Uterus (tissue), 4 donors: ENCODE results near the gene COL5A2. TPM values are rescaled to one million over a fixed set of nuclear protein-coding genes. Genes with fewer than 3 reads are reported as not detected.

ENCODE experiments used
- DNase-seq, 2 donors: peaks; one replicate each; pipeline ENCODE4 v3.0.0-alpha.2; 2019 to 2020
- H3K27ac ChIP-seq, 2 donors: fragments of 200-600 bp; sonication (generic); 1 replicate in 1 of 2; 2 replicates in 1 of 2; pipeline ENCODE4 v1.5.1; 2016 to 2018
- H3K27me3 ChIP-seq, 2 donors: fragments of 200-600 bp; sonication (generic); one replicate each; pipeline ENCODE4 v1.5.1; 2018 to 2019; ENCODE audit warnings: control low read depth in 1 of 2
- H3K36me3 ChIP-seq, 2 donors: fragments of 200-600 bp; sonication (generic); one replicate each; pipeline ENCODE4 v1.5.1; 2019; ENCODE audit warnings: control low read depth in 1 of 2
- H3K4me1 ChIP-seq, 2 donors: fragments of 200-600 bp; sonication (generic); one replicate each; pipeline ENCODE4 v1.5.1; 2018 to 2019; ENCODE audit warnings: control low read depth in 1 of 2
- H3K4me3 ChIP-seq, 2 donors: fragments of 200-600 bp; sonication (generic); 1 replicate in 1 of 2; 2 replicates in 1 of 2; pipeline ENCODE4 v1.5.1; 2018 to 2019; ENCODE audit warnings: mild to moderate bottlenecking in 1 of 2
- H3K9me3 ChIP-seq, 2 donors: fragments of 200-600 bp; sonication (generic); one replicate each; pipeline ENCODE4 v1.5.1; 2019; ENCODE audit warnings: control low read depth in 1 of 2
- CTCF ChIP-seq, 4 experiments: fragments of 200-600 bp in 2 of 4; fragments of 450-650 bp in 2 of 4; sonication (generic) in 2 of 4; IDR thresholded peaks; one replicate each; pipeline ENCODE4 v1.5.1; 2016 to 2019; ENCODE audit warnings: antibody characterized with exemption in 4 of 4, mild to moderate bottlenecking in 2 of 4, moderate library complexity in 1 of 4
- POLR2A ChIP-seq, 2 donors: fragments of 450-650 bp; IDR thresholded peaks; one replicate each; pipeline ENCODE4 v1.6.1; 2016; ENCODE audit warnings: antibody characterized with exemption in 2 of 2, mild to moderate bottlenecking in 1 of 2, moderate library complexity in 1 of 2
- intact Hi-C: fragments of 100-400 bp; cut with DNase I; formaldehyde crosslinking; loops from one replicate; pipeline ENCODE4 v1.15.1; 2023; ENCODE audit warnings: low total_unique reads
- total RNA-seq, 4 donors: library from RNA; depleted of rRNA in 3 of 4; stranded (reverse); fragments of >200 nt in 3 of 4; gene quantifications; one replicate each; pipeline versions ENCODE4 v1.1.0 to v1.2.4, GENCODE V29; 2014 to 2023
- donor health status: DM: yes; HTN: yes; CAD: no.

Gene COL5A2
- total RNA-seq, 4 donors from 2014 or later = 15.0 to 908 (median 33.3) TPM

DNA sequence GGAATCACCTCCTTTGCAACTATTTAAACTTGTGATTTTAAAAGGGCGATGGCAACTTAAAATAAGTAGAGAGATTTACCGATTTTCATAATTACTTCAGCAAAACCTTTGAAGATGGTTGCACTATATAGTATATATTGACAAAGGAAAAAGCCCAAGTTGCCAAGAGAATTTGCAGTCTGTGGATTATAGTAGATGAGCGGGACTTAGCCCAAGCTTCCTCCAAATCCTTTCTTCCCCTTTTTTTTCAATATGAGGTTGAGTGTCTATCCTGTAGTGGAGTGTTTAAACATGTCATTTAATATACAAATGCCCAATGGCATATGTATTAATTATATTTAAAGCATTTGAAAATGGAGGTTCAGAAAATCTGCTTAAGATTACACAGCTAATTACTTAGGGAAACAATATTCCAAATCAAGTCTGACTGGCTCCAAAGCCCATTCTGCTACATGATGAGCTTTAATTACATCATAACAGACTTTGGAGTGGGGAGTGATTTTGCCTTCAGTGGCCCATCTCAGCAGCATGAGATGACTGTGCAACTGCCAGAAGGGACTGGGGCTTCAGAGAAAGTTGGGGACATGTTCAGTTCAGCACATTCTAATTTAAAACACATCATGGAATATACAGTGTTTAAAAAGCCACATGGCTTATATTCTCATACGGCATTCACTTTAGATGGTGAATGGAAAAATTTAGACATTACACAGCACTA lies 132.2 kb downstream of the COL5A2 start:
- H3K4me1 ChIP-seq = no peaks in the 10 kb centered on the region
- intact Hi-C loops = no loop called here
- no peak overlapping the region for H3K4me3 ChIP-seq
- no peaks in the 10 kb centered on the region for H3K36me3 ChIP-seq
- H3K27ac ChIP-seq = no peak overlapping the region
- no peaks in the 10 kb centered on the region for H3K9me3 ChIP-seq
- no peak for DNase-seq
- H3K27me3 ChIP-seq = no peaks in the 10 kb centered on the region
- TF ChIP-seq CTCF (IDR thresholded peaks at IDR 0.05) = no peak
- no peak for TF ChIP-seq POLR2A (IDR thresholded peaks at IDR 0.05)

DNA sequence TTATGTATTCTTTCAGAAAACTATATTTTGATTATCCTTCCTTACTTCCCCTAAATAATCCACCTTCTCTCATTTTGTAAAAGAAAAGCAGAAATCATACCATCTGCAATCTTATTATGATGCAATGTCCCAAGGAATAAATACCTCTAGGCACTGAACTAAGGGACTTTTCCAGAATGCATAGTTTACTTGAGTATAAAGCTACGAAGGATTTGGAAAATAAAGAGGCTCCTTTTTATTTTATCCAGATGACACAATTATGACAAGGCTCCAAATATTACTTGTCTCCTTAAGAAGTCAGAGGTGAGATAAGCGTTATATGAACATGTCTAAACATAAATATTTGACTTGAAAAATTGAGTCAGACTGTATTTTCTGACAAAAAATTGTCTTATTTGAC lies 133.2 kb downstream of the COL5A2 start:
- Histone ChIP-seq H3K27ac (no peak overlapping the region), H3K27me3 (no peaks in the 10 kb centered on the region), H3K4me1 (no peaks in the 10 kb centered on the region), H3K9me3 (no peaks in the 10 kb centered on the region), H3K36me3 (no peaks in the 10 kb centered on the region), H3K4me3 (no peak overlapping the region)
- intact Hi-C loops = no loop called here
- TF ChIP-seq CTCF (IDR thresholded peaks at IDR 0.05) (no peak), POLR2A (IDR thresholded peaks at IDR 0.05) (no peak)
- no peak for DNase-seq

GRCh38 chr2:189045836-189046235 lies 133.7 kb downstream of the COL5A2 start:
- DNase-seq = no peak
- Histone ChIP-seq H3K4me3 (no peak overlapping the region), H3K27me3 (no peaks in the 10 kb centered on the region), H3K4me1 (no peaks in the 10 kb centered on the region), H3K9me3 (no peaks in the 10 kb centered on the region), H3K27ac (no peak overlapping the region), H3K36me3 (no peaks in the 10 kb centered on the region)
- TF ChIP-seq POLR2A (IDR thresholded peaks at IDR 0.05) (no peak), CTCF (IDR thresholded peaks at IDR 0.05) (no peak)
- intact Hi-C loops = no loop called here

- no peak for TF ChIP-seq CTCF (IDR thresholded peaks at IDR 0.05)
- no peak for TF ChIP-seq POLR2A (IDR thresholded peaks at IDR 0.05)
- Histone ChIP-seq H3K9me3 (no peaks in the 10 kb centered on the region), H3K27me3 (no peaks in the 10 kb centered on the region), H3K4me1 (no peaks in the 10 kb centered on the region), H3K36me3 (no peaks in the 10 kb centered on the region), H3K27ac (no peak overlapping the region), H3K4me3 (no peak overlapping the region)
- no peak for DNase-seq
- intact Hi-C loops = no loop called here
Measured at GRCh38 chr2:189037518-189037917, 142.0 kb downstream of the COL5A2 start.

- Histone ChIP-seq H3K4me3 (no peak overlapping the region), H3K36me3 (no peaks in the 10 kb centered on the region), H3K9me3 (no peaks in the 10 kb centered on the region), H3K27me3 (no peaks in the 10 kb centered on the region), H3K27ac (peak overlapping the region in 1 of 2 donors; percentile 40), H3K4me1 (no peaks in the 10 kb centered on the region)
- intact Hi-C loops = no loop called here
- no peak for TF ChIP-seq POLR2A (IDR thresholded peaks at IDR 0.05)
- TF ChIP-seq CTCF (IDR thresholded peaks at IDR 0.05) = peak in 1 of 4 experiments; percentile 9
- no peak for DNase-seq
Measured at GRCh38 chr2:189024901-189025618, 154.5 kb downstream of the COL5A2 start.
